ENCODE results near the gene PTPRG. TPM values are rescaled to one million over a fixed set of nuclear protein-coding genes. Genes with fewer than 3 reads are reported as not detected.

PTPRG gene
- total and polyA plus RNA-seq, 10 of the 15 experiments (the other 5 are each of a cell fraction or from before 2014, with no cell fraction given) = 0.29 to 20.7 (median 1.4) TPM

- no peak overlapping the region for H3K27ac ChIP-seq (ENCODE audit: control insufficient read depth, insufficient read depth)
- no peak overlapping the region for H3K9ac ChIP-seq (ENCODE audit: control insufficient read depth, insufficient read depth, low read length)
- H3K27me3 ChIP-seq (replicated peaks in 1 of 2; ENCODE audit: control insufficient read depth in 2 of 2, insufficient read depth in 2 of 2, low read length in 1 of 2) = no peaks in the 10 kb centered on the region; a peak in 1 of 4 replicates
- no peaks in the 10 kb centered on the region for H3K36me3 ChIP-seq (ENCODE audit: control insufficient read depth in 2 of 2, insufficient read depth in 2 of 2, low read length in 1 of 2)
- in situ Hi-C loops (cut with MboI) (no loop called here), intact Hi-C loops (cut with micrococcal nuclease; ENCODE audit: unreplicated experiment) (no loop called here)
- ATAC-seq = peak; percentile 50
- no peaks in the 10 kb centered on the region for H3K79me2 ChIP-seq (ENCODE audit: control insufficient read depth, insufficient read depth, low read length)
- no peak for FAIRE-seq
- H3K4me2 ChIP-seq (ENCODE audit: control insufficient read depth, insufficient read depth) = no peak overlapping the region
- H3K4me3 ChIP-seq = no peak overlapping the region
- POLR2A ChIA-PET = interaction anchor here (2.2 kb wide), 1 partner anchor 12 kb away, joined by 7 read pairs; no protein-coding TSS in a partner anchor
- RAD21 ChIA-PET (ENCODE audit: unreplicated experiment) = interaction anchor here (1.5 kb wide), 1 partner anchor 12 kb away, joined by 3 read pairs; no protein-coding TSS in a partner anchor
- SMC1A ChIA-PET (ENCODE audit: uncharacterized antibody, unreplicated experiment) = interaction anchor here (5.7 kb wide), 1 partner anchor 12 kb away, joined by 41 read pairs; no protein-coding TSS in a partner anchor
- BruUV-seq (replicated peaks) = no TSS peak
- no peaks in the 10 kb centered on the region for H3K9me3 ChIP-seq (replicated peaks; ENCODE audit: control insufficient read depth, insufficient read depth, low read length)
- DNase-seq (ENCODE audit: low read depth, low spot score) = no peak
- H3K4me1 ChIP-seq (ENCODE audit: control insufficient read depth, insufficient read depth, low read length) = no peaks in the 10 kb centered on the region
- CTCF ChIA-PET = interaction anchor here (0.8 to 1.4 kb wide), 2 partner anchors 11 to 15 kb away, joined by 3 to 5 read pairs; no protein-coding TSS in a partner anchor
- TF ChIP-seq CREB1 (IDR thresholded peaks at IDR 0.05; ENCODE audit: low read depth) (no peak), CBX5 (IDR thresholded peaks at IDR 0.05; ENCODE audit: low read depth) (no peak), IKZF1 (conservative IDR thresholded peaks at IDR 0.05) (0 out of 2 replicates have a peak, but pooled peaks have one; percentile 12)
- no peak overlapping the region for H2AFZ ChIP-seq (ENCODE audit: control insufficient read depth, low read depth, low read length)
- WGBS (ENCODE audit: insufficient coverage, insufficient replicate concordance, low lambda C conversion rate, missing lambda C conversion rate) = 54% methylated on average over 4 of the region's 4 CpGs
- no peaks in the 10 kb centered on the region for H4K20me1 ChIP-seq (ENCODE audit: control insufficient read depth, insufficient read depth)
Measured at GRCh38 chr3:61541694-61542093, 19.7 kb upstream of the PTPRG start.

GRCh38 chr3:61545716-61546115, 15.7 kb upstream of the PTPRG start:
- ATAC-seq (no peak), DNase-seq (ENCODE audit: low read depth, low spot score) (no peak), FAIRE-seq (no peak)
- 0% methylated on average over 2 of the region's 2 CpGs for WGBS (ENCODE audit: insufficient coverage, insufficient replicate concordance, low lambda C conversion rate, missing lambda C conversion rate)
- H3K4me1 ChIP-seq (ENCODE audit: control insufficient read depth, insufficient read depth, low read length) = no peaks in the 10 kb centered on the region
- intact Hi-C loops (cut with micrococcal nuclease; ENCODE audit: unreplicated experiment) = no loop called here
- ChIA-PET RAD21 (ENCODE audit: unreplicated experiment) (interaction anchor here (1.4 to 2.3 kb wide), 3 partner anchors 13 to 25 kb away, joined by 3 to 6 read pairs (median 4); no protein-coding TSS in a partner anchor), CTCF (interaction anchor here (0.6 to 4.8 kb wide), 8 partner anchors 9 to 164 kb away, joined by 3 to 36 read pairs (median 3); no protein-coding TSS in a partner anchor), SMC1A (ENCODE audit: uncharacterized antibody, unreplicated experiment) (interaction anchor here (0.9 to 5.7 kb wide), 10 partner anchors 10 to 189 kb away, joined by 3 to 41 read pairs (median 5); partner anchors contain the start of gene PTPRG), POLR2A (no interaction called here)
- TF ChIP-seq ATF7 (IDR thresholded peaks at IDR 0.05; ENCODE audit: low read depth) = 0 out of 2 replicates have a peak, but pooled peaks have one; percentile 17
- no peak for TF ChIP-seq STAT3 (IDR thresholded peaks at IDR 0.05; ENCODE audit: low read depth, low read length)
- no peaks in the 10 kb centered on the region for H3K9me3 ChIP-seq (replicated peaks; ENCODE audit: control insufficient read depth, insufficient read depth, low read length)
- no peaks in the 10 kb centered on the region for H4K20me1 ChIP-seq (ENCODE audit: control insufficient read depth, insufficient read depth)
- H3K27ac ChIP-seq (ENCODE audit: control insufficient read depth, insufficient read depth) = no peak overlapping the region
- H3K4me3 ChIP-seq = no peak overlapping the region
- H3K4me2 ChIP-seq (ENCODE audit: control insufficient read depth, insufficient read depth) = no peak overlapping the region
- no peaks in the 10 kb centered on the region for H3K36me3 ChIP-seq (ENCODE audit: control insufficient read depth in 2 of 2, insufficient read depth in 2 of 2, low read length in 1 of 2)
- no TSS peak for BruUV-seq (replicated peaks)
- no peaks in the 10 kb centered on the region for H3K79me2 ChIP-seq (ENCODE audit: control insufficient read depth, insufficient read depth, low read length)
- H3K9ac ChIP-seq (ENCODE audit: control insufficient read depth, insufficient read depth, low read length) = no peak overlapping the region
- in situ Hi-C loops (cut with MboI) = no loop called here
- H2AFZ ChIP-seq (ENCODE audit: control insufficient read depth, low read depth, low read length) = no peak overlapping the region
- H3K27me3 ChIP-seq (replicated peaks in 1 of 2; ENCODE audit: control insufficient read depth in 2 of 2, insufficient read depth in 2 of 2, low read length in 1 of 2) = no peaks in the 10 kb centered on the region
